CD4-positive, alpha-beta memory T cell (primary cell): ENCODE results near the gene CLCN1. TPM values are rescaled to one million over a fixed set of nuclear protein-coding genes. Genes with fewer than 3 reads are reported as not detected.
A peak's percentile ranks its signal among the peaks of the same experiment; 100 is the strongest.

Experiments
- CTCF ChIA-PET: fragments of 350-600 bp; sonication (Branson Sonifier 250); formaldehyde crosslinking; loops from one replicate; lab custom pipeline; 2021; ENCODE audit warnings: inconsistent platforms; ENCODE audit not compliant: partially characterized antibody; lab: Charles Lee
- POLR2A ChIA-PET: fragments of 350-600 bp; sonication (Branson Sonifier 250); formaldehyde crosslinking; loops from one replicate; lab custom pipeline; 2021; ENCODE audit not compliant: partially characterized antibody; lab: Charles Lee
- DNase-seq, 5 donors: peaks; one replicate each; pipeline versions ENCODE4 v3.0.0 to v3.0.0-alpha.2; 2020 to 2022; ENCODE audit warnings: mixed read lengths in 1 of 5
- H3K27ac ChIP-seq: one replicate; pipeline ENCODE4 v1.7.0; 2013; ENCODE audit warnings: low read depth, low read length
- H3K27me3 ChIP-seq: 2 replicates; pipeline ENCODE4 v1.7.0; 2013; ENCODE audit warnings: mild to moderate bottlenecking, low read length, moderate library complexity; ENCODE audit not compliant: insufficient read depth
- H3K36me3 ChIP-seq: 2 replicates; pipeline ENCODE4 v1.7.0; 2013; ENCODE audit warnings: mild to moderate bottlenecking, low read length, moderate library complexity; ENCODE audit not compliant: insufficient read depth
- H3K4me1 ChIP-seq: 2 replicates; pipeline ENCODE4 v1.7.0; 2013; ENCODE audit warnings: mild to moderate bottlenecking, low read length, moderate library complexity; ENCODE audit not compliant: insufficient read depth
- H3K4me3 ChIP-seq, 2 donors: one replicate each; pipeline ENCODE4 v1.7.0; 2013; ENCODE audit warnings: low read length in 2 of 2, mild to moderate bottlenecking in 1 of 2
- H3K9me3 ChIP-seq, 2 donors: one replicate each; pipeline ENCODE4 v1.7.0; 2013; ENCODE audit warnings: low read length in 2 of 2, control low read depth in 1 of 2; ENCODE audit not compliant: control insufficient read depth in 1 of 2
- H3K27ac Mint-ChIP-seq, 7 donors: one replicate each; pipeline ENCODE4 v1.8.0; 2020 to 2021; ENCODE audit warnings: mixed read lengths in 7 of 7, mild to moderate bottlenecking in 6 of 7, inconsistent platforms in 3 of 7, moderate library complexity in 3 of 7
- H3K27me3 Mint-ChIP-seq, 2 donors: one replicate each; pipeline ENCODE4 v1.8.0; 2020 to 2021; ENCODE audit warnings: mixed read lengths in 2 of 2
- H3K36me3 Mint-ChIP-seq, 2 donors: one replicate each; pipeline ENCODE4 v1.8.0; 2020 to 2021; ENCODE audit warnings: mixed read lengths in 2 of 2, inconsistent platforms in 1 of 2, mild to moderate bottlenecking in 1 of 2
- H3K4me1 Mint-ChIP-seq, 4 donors: one replicate each; pipeline ENCODE4 v1.8.0; 2020 to 2021; ENCODE audit warnings: mixed read lengths in 4 of 4, mild to moderate bottlenecking in 1 of 4
- H3K4me3 Mint-ChIP-seq, 8 donors: one replicate each; pipeline ENCODE4 v1.8.0; 2020 to 2021; ENCODE audit warnings: mixed read lengths in 8 of 8, mild to moderate bottlenecking in 7 of 8, moderate library complexity in 6 of 8, inconsistent platforms in 3 of 8
- H3K9me3 Mint-ChIP-seq, 8 donors: one replicate each; pipeline ENCODE4 v1.8.0; 2020 to 2021; ENCODE audit warnings: mixed read lengths in 8 of 8, mild to moderate bottlenecking in 5 of 8, inconsistent platforms in 3 of 8, moderate library complexity in 1 of 8
- intact Hi-C: fragments of 100-400 bp; cut with micrococcal nuclease; formaldehyde crosslinking; loops from one replicate; pipeline ENCODE4 v1.15.1; 2023
- polyA plus RNA-seq, 2 donors: library from polyadenylated mRNA; unstranded; fragments of 300-500 nt; fragmentation: Illumina TruSeq; gene quantifications; one replicate each; pipeline ENCODE4 v1.2.3, GENCODE V29; 2021
- total RNA-seq, 2 experiments: library from RNA; stranded (reverse); gene quantifications; one replicate each; pipeline ENCODE4 v1.2.3, GENCODE V29; 2021

Gene CLCN1
- total and polyA plus RNA-seq, 4 experiments from 2014 or later = 0.06 TPM; not detected in 3

DNA sequence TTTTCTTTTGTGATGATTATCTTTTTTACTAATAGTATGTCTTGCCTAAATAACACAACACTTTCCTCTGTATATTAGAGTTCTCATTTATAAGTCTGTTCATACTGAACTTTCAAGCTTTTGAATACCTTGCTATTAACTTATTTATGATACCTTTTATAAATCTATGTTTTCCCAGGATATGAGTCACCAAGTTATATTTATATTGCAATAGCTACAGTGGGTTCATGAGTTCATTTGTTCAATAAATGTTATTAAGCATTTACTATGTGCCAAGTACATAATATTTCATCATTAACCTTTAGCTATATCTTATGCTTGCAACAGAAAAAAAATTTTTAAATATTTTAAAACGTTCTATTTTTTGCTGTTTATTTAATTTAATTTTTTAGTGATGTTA is 18.3 kb downstream of the CLCN1 start:
- ChIA-PET CTCF (interaction anchor here (0.6 to 4.9 kb wide), 8 partner anchors 11 to 119 kb away, joined by 3 to 32 read pairs (median 4); no protein-coding TSS in a partner anchor), POLR2A (no interaction called here)
- Histone ChIP-seq H3K4me1 (no peaks in the 10 kb centered on the region), H3K36me3 (no peaks in the 10 kb centered on the region), H3K27ac (no peak overlapping the region), H3K27me3 (no peaks in the 10 kb centered on the region), H3K9me3 (no peaks in the 10 kb centered on the region), H3K4me3 (no peak overlapping the region)
- DNase-seq = no peak
- peaks cover 0 to 4% (median 0%) of the 10 kb centered on the region in 4 donors for H3K4me1 Mint-ChIP-seq
- peaks cover 12 to 17% of the 10 kb centered on the region in 2 donors for H3K27me3 Mint-ChIP-seq
- H3K36me3 Mint-ChIP-seq = no peaks in the 10 kb centered on the region
- H3K27ac Mint-ChIP-seq = no peak overlapping the region
- no peaks in the 10 kb centered on the region for H3K9me3 Mint-ChIP-seq
- intact Hi-C loops = no loop called here
- no peak overlapping the region for H3K4me3 Mint-ChIP-seq

DNA sequence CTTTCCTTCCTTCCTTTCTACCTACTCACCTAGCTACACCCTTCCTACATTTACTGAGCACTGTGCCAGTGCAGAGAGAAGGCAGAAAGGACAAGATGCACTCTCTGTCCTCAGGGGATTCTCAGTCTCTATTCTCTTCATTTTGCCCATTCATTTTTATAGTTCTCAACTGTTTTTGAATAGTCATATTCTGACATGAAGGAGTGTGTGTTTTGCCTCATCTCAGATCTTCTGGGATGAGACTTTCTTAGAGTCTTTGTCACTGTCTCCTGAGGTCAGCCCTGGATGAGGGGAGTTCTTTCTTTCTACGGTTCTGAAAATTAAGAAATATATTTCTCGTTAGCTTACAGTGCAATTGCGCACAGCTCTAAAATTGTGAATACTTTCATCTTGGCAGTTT is 21.3 kb downstream of the CLCN1 start:
- ChIA-PET CTCF (interaction anchor here (0.5 to 4.9 kb wide), 11 partner anchors 9 to 1361 kb away, joined by 3 to 32 read pairs (median 6); no protein-coding TSS in a partner anchor), POLR2A (interaction anchor here (0.8 to 1.5 kb wide), 2 partner anchors 70 to 114 kb away, joined by 4 to 6 read pairs; partner anchors contain the start of gene EPHA1)
- intact Hi-C loops = no loop called here
- Mint-ChIP-seq H3K27ac (no peak overlapping the region), H3K27me3 (peaks cover 12 to 23% of the 10 kb centered on the region in 2 donors), H3K4me1 (peaks cover 0 to 2% (median 0%) of the 10 kb centered on the region in 4 donors), H3K9me3 (no peaks in the 10 kb centered on the region), H3K4me3 (no peak overlapping the region), H3K36me3 (no peaks in the 10 kb centered on the region)
- Histone ChIP-seq H3K4me3 (no peak overlapping the region), H3K36me3 (no peaks in the 10 kb centered on the region), H3K9me3 (no peaks in the 10 kb centered on the region), H3K27ac (no peak overlapping the region), H3K27me3 (no peaks in the 10 kb centered on the region), H3K4me1 (no peaks in the 10 kb centered on the region)
- DNase-seq = no peak

DNA sequence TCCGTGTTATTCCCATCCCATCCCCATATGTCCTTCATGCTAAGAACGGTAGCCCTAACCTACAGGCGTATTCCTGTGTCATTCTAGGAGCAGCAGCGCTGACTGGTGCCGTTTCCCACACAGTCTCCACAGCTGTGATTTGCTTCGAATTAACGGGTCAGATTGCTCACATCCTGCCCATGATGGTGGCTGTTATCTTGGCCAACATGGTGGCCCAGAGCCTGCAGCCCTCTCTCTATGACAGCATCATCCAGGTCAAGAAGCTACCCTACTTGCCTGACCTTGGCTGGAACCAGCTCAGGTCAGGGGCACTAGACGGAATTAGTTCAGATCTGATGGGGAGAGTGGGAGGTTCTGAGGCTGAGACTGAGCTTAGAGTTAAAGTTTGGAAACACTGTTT is 25.9 kb downstream of the CLCN1 start:
- peaks cover 4% of the 10 kb centered on the region for H3K4me1 ChIP-seq
- H3K27ac ChIP-seq = no peak overlapping the region
- no peak overlapping the region for H3K4me3 Mint-ChIP-seq
- no peaks in the 10 kb centered on the region for H3K9me3 ChIP-seq
- H3K27me3 ChIP-seq = no peaks in the 10 kb centered on the region
- no peaks in the 10 kb centered on the region for H3K36me3 Mint-ChIP-seq
- H3K9me3 Mint-ChIP-seq = no peaks in the 10 kb centered on the region
- H3K4me1 Mint-ChIP-seq = peaks cover 5 to 9% (median 8%) of the 10 kb centered on the region in 4 donors
- no peak overlapping the region for H3K4me3 ChIP-seq
- no peaks in the 10 kb centered on the region for H3K36me3 ChIP-seq
- DNase-seq = no peak
- no peak overlapping the region for H3K27ac Mint-ChIP-seq
- CTCF ChIA-PET = interaction anchor here (0.9 to 1.3 kb wide), 4 partner anchors 8 to 75 kb away, joined by 3 to 5 read pairs (median 4); no protein-coding TSS in a partner anchor
- peaks cover 6 to 22% of the 10 kb centered on the region in 2 donors for H3K27me3 Mint-ChIP-seq
- POLR2A ChIA-PET = no interaction called here
- intact Hi-C loops = no loop called here

DNA sequence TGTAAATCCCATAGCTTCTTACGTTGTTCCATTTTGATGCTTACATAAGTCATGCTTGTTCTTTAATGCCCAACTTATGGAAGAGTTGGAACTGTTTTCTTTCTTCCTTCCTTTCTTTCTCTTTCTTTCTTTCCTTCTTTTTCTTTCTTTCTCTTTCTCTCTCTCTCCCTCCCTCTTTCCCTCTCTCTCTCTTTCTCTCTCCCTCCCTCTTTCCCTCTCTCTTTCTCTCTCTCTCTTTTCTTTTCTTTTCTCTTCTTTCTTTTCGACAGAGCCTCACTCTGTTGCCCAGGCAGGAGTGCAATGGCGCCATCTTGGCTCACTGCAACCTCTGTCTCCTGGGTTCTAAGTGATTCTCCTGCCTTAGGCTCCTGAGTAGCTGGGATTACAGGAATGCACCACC is 27.7 kb downstream of the CLCN1 start:
- Histone ChIP-seq H3K4me3 (no peak overlapping the region), H3K36me3 (no peaks in the 10 kb centered on the region), H3K9me3 (no peaks in the 10 kb centered on the region), H3K27me3 (no peaks in the 10 kb centered on the region), H3K27ac (no peak overlapping the region), H3K4me1 (peaks cover 4% of the 10 kb centered on the region)
- ChIA-PET POLR2A (interaction anchor here (1.0 kb wide), 1 partner anchor 12 kb away, joined by 3 read pairs; no protein-coding TSS in a partner anchor), CTCF (interaction anchor here (0.8 to 2.0 kb wide), 5 partner anchors 32 to 103 kb away, joined by 3 to 6 read pairs (median 5); no protein-coding TSS in a partner anchor)
- Mint-ChIP-seq H3K27ac (no peak overlapping the region), H3K4me1 (peaks cover 5 to 9% (median 7%) of the 10 kb centered on the region in 4 donors), H3K4me3 (no peak overlapping the region), H3K9me3 (no peaks in the 10 kb centered on the region), H3K27me3 (peaks cover 1 to 17% of the 10 kb centered on the region in 2 donors), H3K36me3 (no peaks in the 10 kb centered on the region)
- intact Hi-C loops = no loop called here
- no peak for DNase-seq

DNA sequence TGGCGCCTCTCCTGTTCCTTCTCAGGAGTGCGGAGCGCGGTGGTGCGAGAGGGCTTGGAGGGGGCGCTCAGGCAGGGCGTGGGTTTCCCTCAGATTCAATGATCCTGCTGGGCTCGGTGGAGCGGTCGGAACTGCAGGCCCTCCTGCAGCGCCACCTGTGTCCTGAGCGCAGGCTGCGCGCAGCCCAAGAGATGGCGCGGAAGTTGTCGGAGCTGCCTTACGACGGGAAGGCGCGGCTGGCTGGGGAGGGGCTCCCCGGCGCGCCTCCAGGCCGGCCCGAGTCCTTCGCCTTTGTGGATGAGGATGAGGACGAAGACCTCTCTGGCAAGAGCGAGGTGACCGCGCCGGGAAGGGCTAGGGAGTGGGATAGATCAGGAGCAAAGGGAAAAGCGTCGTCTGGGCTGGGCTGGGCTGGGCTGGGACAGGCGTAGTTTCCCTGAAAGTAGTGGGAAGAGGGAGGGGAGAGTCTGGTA is 29.6 kb downstream of the CLCN1 start:
- POLR2A ChIA-PET = interaction anchor here (0.6 to 2.4 kb wide), 7 partner anchors 24 to 107 kb away, joined by 3 to 10 read pairs (median 5); partner anchors contain the start of gene GSTK1
- DNase-seq = peak; percentile 52 to 64 (median 58)
- no peaks in the 10 kb centered on the region for H3K9me3 Mint-ChIP-seq
- H3K4me3 Mint-ChIP-seq = peak overlapping the region; percentile 74 to 87 (median 80)
- Histone ChIP-seq H3K4me3 (no peak overlapping the region), H3K9me3 (no peaks in the 10 kb centered on the region), H3K36me3 (no peaks in the 10 kb centered on the region), H3K27ac (no peak overlapping the region), H3K4me1 (peaks cover 4% of the 10 kb centered on the region), H3K27me3 (no peaks in the 10 kb centered on the region)
- intact Hi-C loops = loop anchor here (1.0 kb wide), 3 partner anchors 27 to 105 kb away; partner anchors contain the start of gene EPHA1
- no peaks in the 10 kb centered on the region for H3K36me3 Mint-ChIP-seq
- H3K27ac Mint-ChIP-seq = peak overlapping the region in 4 of 7 donors; percentile 55 to 70 (median 68)
- peaks cover 0 to 6% of the 10 kb centered on the region in 2 donors for H3K27me3 Mint-ChIP-seq
- CTCF ChIA-PET = interaction anchor here (0.6 to 3.1 kb wide), 39 partner anchors 9 to 116 kb away, joined by 3 to 38 read pairs (median 5); partner anchors contain the start of gene EPHA1
- H3K4me1 Mint-ChIP-seq = peaks cover 5 to 9% (median 7%) of the 10 kb centered on the region in 4 donors

DNA sequence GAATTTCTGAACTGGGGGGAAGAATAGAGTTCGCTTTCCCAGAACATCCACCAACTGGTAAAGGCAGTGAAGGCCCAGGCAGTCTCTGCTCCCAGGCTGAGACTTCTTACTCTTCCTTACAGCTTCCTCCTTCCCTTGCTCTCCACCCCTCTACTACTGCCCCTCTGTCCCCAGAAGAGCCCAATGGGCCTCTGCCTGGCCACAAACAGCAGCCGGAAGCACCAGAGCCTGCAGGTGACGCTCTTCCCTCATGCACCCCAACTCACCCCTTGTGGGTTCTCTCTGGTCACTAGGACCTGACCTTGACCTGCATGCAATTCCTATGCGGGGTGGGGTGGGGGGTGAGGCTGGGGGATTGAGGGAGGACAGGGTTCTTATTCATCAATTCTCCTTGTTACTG is 30.1 kb downstream of the CLCN1 start:
- Histone ChIP-seq H3K27me3 (no peaks in the 10 kb centered on the region), H3K9me3 (no peaks in the 10 kb centered on the region), H3K36me3 (no peaks in the 10 kb centered on the region), H3K27ac (no peak overlapping the region), H3K4me3 (no peak overlapping the region), H3K4me1 (peaks cover 4% of the 10 kb centered on the region)
- no peaks in the 10 kb centered on the region for H3K9me3 Mint-ChIP-seq
- H3K27ac Mint-ChIP-seq = no peak overlapping the region
- peak overlapping the region in 2 of 8 donors; percentile 74 to 87 for H3K4me3 Mint-ChIP-seq
- H3K27me3 Mint-ChIP-seq = peaks cover 0 to 6% of the 10 kb centered on the region in 2 donors
- intact Hi-C loops = no loop called here
- POLR2A ChIA-PET = interaction anchor here (0.6 to 2.4 kb wide), 6 partner anchors 23 to 107 kb away, joined by 3 to 10 read pairs (median 5); partner anchors contain the start of gene GSTK1
- H3K36me3 Mint-ChIP-seq = no peaks in the 10 kb centered on the region
- H3K4me1 Mint-ChIP-seq = peaks cover 5 to 9% (median 7%) of the 10 kb centered on the region in 4 donors
- DNase-seq = no peak
- CTCF ChIA-PET = interaction anchor here (0.6 to 3.1 kb wide), 33 partner anchors 10 to 106 kb away, joined by 3 to 38 read pairs (median 5); partner anchors contain the start of gene EPHA1

DNA sequence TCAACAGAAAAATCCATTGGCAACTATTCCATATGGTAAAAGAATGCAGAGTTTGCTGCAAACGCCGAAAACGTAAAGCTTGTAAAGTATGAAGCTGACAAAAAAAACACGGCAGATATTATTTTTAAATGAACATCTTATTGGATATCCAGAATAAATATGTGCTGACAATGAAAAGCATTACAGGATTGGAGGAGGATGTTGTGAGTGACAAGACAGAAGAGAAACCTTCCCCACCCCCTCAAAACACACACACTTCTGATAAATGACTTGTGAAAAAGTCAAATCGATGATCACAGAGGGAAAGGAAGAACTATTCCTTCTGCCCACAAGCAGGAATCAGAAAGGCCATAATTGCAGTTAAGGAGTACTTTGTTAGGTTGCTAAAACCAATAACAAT is 32.0 kb downstream of the CLCN1 start:
- H3K4me3 Mint-ChIP-seq = no peak overlapping the region
- H3K4me1 Mint-ChIP-seq = peaks cover 5 to 9% (median 7%) of the 10 kb centered on the region in 4 donors
- no peaks in the 10 kb centered on the region for H3K9me3 ChIP-seq
- DNase-seq = no peak
- intact Hi-C loops = no loop called here
- no peaks in the 10 kb centered on the region for H3K36me3 ChIP-seq
- H3K4me3 ChIP-seq = no peak overlapping the region
- no peaks in the 10 kb centered on the region for H3K36me3 Mint-ChIP-seq
- H3K27me3 ChIP-seq = no peaks in the 10 kb centered on the region
- H3K27ac ChIP-seq = no peak overlapping the region
- H3K9me3 Mint-ChIP-seq = no peaks in the 10 kb centered on the region
- no peak overlapping the region for H3K27ac Mint-ChIP-seq
- H3K27me3 Mint-ChIP-seq = peaks cover 0 to 6% of the 10 kb centered on the region in 2 donors
- H3K4me1 ChIP-seq = peaks cover 4% of the 10 kb centered on the region
- ChIA-PET POLR2A (interaction anchor here (0.6 to 1.1 kb wide), 4 partner anchors 13 to 82 kb away, joined by 3 to 4 read pairs (median 3); no protein-coding TSS in a partner anchor), CTCF (interaction anchor here (0.8 to 2.6 kb wide), 9 partner anchors 12 to 108 kb away, joined by 3 to 10 read pairs (median 5); no protein-coding TSS in a partner anchor)
